ENCODE data around the gene AMY1B.
"Not testable (repeated sequence)": the region's sequence is repeated elsewhere in the genome, so short reads cannot be mapped to it uniquely, and the experiment has no call there.

The AMY1B gene

DNA sequence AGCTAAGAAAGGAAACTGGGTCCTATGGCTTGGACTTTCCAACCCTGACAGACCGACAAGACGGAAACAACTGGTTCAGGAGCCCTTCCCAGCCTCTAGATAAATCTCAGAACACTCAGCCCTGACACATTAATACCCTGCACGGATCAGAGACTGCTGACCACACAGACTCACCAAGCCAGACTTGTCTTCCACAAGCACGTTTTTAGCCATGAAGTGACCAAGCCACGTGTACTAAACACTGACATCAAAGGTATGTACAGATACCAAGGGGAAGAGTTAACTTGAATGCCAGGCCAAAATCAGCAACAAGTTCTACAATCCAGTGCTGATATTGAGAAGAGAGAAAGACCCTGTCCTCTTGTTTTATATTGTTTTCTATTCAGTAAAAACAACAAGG lies at the start of gene AMY1B:
AMY1B (minus strand) TSS at position 101 of the 400 bp plus-strand sequence. CDS start 571 bp downstream, outside the sequence.
- DNase-seq = not testable (repeated sequence)

DNA sequence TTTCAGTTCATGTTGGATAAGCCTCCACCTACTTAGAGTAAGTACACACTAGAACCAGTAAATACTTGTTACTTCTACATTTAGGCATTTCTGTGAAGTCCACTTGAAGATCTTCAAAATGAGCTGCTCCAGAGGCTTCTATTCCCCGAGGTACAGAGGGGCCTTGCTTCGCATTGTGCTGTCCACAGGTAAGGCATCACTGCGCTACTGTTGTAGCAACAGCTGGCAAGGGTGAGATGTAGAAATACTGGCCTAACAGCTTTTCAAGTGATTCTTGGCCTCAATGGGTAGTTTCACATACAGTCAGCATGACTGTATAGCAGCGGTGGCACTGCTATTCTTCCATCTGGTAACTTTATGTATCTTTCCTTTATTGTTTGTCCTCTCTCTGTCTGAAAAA lies 49.0 kb upstream of the AMY1B start:
- not testable (repeated sequence) for DNase-seq

DNA sequence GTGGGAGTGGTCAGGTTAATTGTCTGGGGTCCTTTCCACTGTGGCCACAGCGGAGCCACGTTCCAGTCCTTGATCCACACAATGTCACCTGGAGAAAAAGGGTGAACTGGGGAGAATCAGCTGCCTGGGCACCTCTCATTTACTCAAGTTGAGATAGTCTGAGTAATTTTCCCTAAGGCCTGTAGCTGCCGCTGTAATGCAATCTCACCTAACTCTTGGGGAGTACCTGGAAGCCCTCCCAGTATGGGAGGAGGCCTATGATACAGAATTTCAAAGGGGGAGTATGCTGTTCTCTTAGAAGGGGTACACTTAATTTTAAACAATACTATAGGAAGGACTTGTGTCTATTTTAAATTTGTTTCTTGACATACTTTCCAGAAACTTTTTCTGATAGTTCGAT lies 48.4 kb upstream of the AMY1B start:
- DNase-seq = not testable (repeated sequence)

DNA sequence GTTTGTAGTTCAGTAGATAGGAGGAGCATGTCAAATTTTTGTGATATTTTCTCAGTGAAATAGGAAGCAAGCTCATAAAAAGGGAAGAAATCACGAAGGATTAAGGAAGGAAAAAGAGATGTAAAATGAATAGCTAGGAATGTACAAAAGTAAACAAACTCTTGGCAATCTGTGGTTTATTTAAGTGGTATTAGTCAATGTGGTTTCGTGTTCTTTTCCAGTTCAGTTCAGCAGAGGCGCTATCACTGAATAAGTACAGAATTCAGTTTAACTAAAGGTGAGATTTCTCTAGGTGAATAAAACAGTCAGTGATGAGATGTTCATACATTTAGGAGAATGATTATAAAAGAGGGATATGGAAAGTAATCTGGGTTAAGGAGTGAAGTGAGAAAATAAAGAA lies 42.0 kb upstream of the AMY1B start:
- DNase-seq = not testable (repeated sequence)

DNA sequence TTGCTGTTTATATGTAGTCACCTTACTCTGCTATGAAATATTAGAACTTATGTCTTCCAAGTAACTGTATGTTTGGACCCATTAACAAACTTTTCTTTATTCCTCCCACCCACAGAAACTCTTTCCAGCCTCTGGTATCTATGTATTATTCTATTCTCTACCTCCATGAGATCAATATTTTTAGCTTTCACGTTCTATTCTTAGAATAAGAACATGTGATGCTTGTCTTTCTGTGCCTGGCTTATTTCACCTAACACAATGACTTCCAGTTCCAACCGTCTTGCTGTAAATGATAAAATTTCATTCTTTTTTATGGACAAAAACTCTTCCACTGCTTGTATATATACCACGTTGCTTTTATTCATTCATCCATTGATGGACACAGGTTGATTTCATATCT lies 39.3 kb upstream of the AMY1B start:
- not testable (repeated sequence) for DNase-seq

DNA sequence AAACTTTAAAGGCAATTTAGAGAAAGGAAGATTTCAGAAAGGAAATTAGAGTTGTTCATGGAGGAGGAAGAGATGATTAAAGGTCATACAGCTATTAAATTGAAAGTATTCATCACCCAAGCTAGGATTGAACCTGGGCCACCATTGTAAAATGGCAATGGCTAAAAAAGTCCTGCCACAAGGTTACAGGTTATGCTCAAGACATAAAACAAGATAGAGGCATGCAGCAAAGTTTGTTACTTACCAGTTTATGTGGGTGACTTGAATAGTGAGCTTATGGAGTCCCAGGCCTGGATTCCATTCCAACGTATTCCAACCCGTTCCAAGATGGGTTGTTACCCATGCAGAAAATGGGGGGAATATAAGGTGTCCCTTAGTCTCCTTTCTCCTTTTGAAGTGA lies 25.5 kb upstream of the AMY1B start:
- DNase-seq = not testable (repeated sequence)

DNA sequence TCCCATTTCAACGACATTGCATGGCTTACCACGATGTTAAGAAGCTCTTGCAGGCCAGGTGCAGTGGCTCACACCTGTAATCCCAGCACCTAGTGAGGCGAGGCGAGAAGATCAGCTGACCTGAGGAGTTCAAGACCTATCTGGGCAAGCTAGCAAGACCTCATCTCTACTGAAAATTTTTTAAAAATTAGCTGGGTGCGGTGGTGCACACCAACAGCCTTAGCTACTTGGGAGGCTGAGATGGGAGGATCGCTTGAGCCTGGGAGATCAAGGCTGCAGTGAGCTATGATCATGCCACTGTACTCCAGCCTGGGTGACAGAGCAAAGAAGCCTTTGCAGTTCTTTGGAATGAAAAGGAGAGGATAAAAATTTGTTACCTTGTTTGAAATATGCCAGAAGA lies 21.4 kb upstream of the AMY1B start:
- not testable (repeated sequence) for DNase-seq

DNA sequence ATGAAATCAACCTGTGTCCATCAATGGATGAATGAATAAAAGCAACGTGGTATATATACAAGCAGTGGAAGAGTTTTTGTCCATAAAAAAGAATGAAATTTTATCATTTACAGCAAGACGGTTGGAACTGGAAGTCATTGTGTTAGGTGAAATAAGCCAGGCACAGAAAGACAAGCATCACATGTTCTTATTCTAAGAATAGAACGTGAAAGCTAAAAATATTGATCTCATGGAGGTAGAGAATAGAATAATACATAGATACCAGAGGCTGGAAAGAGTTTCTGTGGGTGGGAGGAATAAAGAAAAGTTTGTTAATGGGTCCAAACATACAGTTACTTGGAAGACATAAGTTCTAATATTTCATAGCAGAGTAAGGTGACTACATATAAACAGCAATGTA lies 14.4 kb upstream of the AMY1B start:
- not testable (repeated sequence) for DNase-seq

DNA sequence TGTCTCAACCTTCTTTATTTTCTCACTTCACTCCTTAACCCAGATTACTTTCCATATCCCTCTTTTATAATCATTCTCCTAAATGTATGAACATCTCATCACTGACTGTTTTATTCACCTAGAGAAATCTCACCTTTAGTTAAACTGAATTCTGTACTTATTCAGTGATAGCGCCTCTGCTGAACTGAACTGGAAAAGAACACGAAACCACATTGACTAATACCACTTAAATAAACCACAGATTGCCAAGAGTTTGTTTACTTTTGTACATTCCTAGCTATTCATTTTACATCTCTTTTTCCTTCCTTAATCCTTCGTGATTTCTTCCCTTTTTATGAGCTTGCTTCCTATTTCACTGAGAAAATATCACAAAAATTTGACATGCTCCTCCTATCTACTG lies 11.7 kb upstream of the AMY1B start:
- DNase-seq = not testable (repeated sequence)

DNA sequence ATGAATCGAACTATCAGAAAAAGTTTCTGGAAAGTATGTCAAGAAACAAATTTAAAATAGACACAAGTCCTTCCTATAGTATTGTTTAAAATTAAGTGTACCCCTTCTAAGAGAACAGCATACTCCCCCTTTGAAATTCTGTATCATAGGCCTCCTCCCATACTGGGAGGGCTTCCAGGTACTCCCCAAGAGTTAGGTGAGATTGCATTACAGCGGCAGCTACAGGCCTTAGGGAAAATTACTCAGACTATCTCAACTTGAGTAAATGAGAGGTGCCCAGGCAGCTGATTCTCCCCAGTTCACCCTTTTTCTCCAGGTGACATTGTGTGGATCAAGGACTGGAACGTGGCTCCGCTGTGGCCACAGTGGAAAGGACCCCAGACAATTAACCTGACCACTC lies 5.2 kb upstream of the AMY1B start:
- DNase-seq = not testable (repeated sequence)

DNA sequence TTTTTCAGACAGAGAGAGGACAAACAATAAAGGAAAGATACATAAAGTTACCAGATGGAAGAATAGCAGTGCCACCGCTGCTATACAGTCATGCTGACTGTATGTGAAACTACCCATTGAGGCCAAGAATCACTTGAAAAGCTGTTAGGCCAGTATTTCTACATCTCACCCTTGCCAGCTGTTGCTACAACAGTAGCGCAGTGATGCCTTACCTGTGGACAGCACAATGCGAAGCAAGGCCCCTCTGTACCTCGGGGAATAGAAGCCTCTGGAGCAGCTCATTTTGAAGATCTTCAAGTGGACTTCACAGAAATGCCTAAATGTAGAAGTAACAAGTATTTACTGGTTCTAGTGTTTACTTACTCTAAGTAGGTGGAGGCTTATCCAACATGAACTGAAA lies 4.7 kb upstream of the AMY1B start:
- DNase-seq = not testable (repeated sequence)

DNA sequence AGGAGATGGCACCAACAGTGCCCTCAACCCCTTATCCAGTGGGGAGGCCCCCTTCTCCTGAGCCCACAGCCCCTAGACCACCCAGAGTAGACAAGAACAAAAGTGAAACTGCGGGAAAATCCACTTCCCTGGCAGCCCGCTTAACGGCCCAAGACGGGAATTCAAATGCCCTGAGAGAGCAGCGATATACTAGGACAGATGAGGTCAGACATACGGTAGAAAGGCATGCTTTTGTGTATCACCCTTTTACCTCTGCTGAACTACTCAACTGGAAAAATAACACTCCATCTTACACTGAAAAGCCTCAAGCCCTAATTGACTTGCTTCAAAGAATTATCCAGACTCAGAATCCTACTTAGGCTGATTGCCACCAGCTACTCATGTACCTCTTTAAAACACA lies 1.4 kb upstream of the AMY1B start:
- DNase-seq = not testable (repeated sequence)

DNA sequence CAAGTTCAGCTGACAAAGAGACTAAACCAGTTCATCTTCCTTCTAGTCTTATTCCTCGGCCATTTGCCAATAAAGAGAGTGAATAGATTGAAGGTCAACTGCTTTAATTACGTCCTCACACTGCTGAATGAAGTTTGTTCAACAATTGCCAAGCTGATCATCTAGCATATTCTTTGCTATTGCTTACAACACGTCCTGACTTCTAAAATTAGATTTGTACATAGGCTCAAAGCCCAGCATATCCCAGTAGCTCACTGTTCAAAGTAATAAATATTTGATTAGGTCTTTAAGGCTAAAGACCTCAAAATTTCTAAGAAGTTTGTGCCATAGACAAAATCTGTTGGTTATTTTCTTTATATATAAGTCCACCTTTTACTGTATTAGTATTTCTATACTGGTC lies 19.7 kb downstream of the AMY1B start:
- DNase-seq = not testable (repeated sequence)

DNA sequence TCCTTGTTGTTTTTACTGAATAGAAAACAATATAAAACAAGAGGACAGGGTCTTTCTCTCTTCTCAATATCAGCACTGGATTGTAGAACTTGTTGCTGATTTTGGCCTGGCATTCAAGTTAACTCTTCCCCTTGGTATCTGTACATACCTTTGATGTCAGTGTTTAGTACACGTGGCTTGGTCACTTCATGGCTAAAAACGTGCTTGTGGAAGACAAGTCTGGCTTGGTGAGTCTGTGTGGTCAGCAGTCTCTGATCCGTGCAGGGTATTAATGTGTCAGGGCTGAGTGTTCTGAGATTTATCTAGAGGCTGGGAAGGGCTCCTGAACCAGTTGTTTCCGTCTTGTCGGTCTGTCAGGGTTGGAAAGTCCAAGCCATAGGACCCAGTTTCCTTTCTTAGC lies 40.5 kb downstream of the AMY1B start, which contains the start of gene AMY1A:
AMY1A (plus strand) TSS at position 301 of the 400 bp plus-strand sequence. CDS start 571 bp downstream, outside the sequence.
- DNase-seq = not testable (repeated sequence)

DNA sequence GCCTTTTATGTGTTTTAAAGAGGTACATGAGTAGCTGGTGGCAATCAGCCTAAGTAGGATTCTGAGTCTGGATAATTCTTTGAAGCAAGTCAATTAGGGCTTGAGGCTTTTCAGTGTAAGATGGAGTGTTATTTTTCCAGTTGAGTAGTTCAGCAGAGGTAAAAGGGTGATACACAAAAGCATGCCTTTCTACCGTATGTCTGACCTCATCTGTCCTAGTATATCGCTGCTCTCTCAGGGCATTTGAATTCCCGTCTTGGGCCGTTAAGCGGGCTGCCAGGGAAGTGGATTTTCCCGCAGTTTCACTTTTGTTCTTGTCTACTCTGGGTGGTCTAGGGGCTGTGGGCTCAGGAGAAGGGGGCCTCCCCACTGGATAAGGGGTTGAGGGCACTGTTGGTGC lies 41.9 kb downstream of the AMY1B start:
- not testable (repeated sequence) for DNase-seq

DNA sequence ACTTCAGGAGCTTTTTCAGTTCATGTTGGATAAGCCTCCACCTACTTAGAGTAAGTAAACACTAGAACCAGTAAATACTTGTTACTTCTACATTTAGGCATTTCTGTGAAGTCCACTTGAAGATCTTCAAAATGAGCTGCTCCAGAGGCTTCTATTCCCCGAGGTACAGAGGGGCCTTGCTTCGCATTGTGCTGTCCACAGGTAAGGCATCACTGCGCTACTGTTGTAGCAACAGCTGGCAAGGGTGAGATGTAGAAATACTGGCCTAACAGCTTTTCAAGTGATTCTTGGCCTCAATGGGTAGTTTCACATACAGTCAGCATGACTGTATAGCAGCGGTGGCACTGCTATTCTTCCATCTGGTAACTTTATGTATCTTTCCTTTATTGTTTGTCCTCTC lies 45.1 kb downstream of the AMY1B start:
- not testable (repeated sequence) for DNase-seq

DNA sequence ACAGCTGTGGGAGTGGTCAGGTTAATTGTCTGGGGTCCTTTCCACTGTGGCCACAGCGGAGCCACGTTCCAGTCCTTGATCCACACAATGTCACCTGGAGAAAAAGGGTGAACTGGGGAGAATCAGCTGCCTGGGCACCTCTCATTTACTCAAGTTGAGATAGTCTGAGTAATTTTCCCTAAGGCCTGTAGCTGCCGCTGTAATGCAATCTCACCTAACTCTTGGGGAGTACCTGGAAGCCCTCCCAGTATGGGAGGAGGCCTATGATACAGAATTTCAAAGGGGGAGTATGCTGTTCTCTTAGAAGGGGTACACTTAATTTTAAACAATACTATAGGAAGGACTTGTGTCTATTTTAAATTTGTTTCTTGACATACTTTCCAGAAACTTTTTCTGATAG lies 45.7 kb downstream of the AMY1B start:
- DNase-seq = not testable (repeated sequence)

DNA sequence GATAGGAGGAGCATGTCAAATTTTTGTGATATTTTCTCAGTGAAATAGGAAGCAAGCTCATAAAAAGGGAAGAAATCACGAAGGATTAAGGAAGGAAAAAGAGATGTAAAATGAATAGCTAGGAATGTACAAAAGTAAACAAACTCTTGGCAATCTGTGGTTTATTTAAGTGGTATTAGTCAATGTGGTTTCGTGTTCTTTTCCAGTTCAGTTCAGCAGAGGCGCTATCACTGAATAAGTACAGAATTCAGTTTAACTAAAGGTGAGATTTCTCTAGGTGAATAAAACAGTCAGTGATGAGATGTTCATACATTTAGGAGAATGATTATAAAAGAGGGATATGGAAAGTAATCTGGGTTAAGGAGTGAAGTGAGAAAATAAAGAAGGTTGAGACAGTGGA lies 52.1 kb downstream of the AMY1B start:
- DNase-seq = not testable (repeated sequence)

DNA sequence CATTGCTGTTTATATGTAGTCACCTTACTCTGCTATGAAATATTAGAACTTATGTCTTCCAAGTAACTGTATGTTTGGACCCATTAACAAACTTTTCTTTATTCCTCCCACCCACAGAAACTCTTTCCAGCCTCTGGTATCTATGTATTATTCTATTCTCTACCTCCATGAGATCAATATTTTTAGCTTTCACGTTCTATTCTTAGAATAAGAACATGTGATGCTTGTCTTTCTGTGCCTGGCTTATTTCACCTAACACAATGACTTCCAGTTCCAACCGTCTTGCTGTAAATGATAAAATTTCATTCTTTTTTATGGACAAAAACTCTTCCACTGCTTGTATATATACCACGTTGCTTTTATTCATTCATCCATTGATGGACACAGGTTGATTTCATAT lies 54.8 kb downstream of the AMY1B start:
- not testable (repeated sequence) for DNase-seq
